Measurements from ENCODE around the gene BCAS3.

- no peak for TF ChIP-seq TAF1 (conservative IDR thresholded peaks at IDR 0.05)
- no peak for TF ChIP-seq MAX (IDR thresholded peaks at IDR 0.05)
- TF ChIP-seq CTCF (IDR thresholded peaks at IDR 0.05; ENCODE audit: low read depth, low read length, missing input control): no peak
- TF ChIP-seq YY1 (IDR thresholded peaks at IDR 0.05): no peak
- no peak for TF ChIP-seq RAD21 (IDR thresholded peaks at IDR 0.05)
- TF ChIP-seq REST (IDR thresholded peaks at IDR 0.05): no peak
- no peak for TF ChIP-seq GABPA (IDR thresholded peaks at IDR 0.05 in 1 of 2, conservative IDR thresholded peaks at IDR 0.05 in 1 of 2)
- TF ChIP-seq SP1 (IDR thresholded peaks at IDR 0.05): no peak
These were observed 726.4 kb downstream of the BCAS3 start for GRCh38 chr17:61403801-61404662.
